HG02798 (cell line): ENCODE measurements around the gene TCF7.

Source experiments
- ATAC-seq: cut with Tn5 transposase; IDR thresholded peaks from one replicate; pipeline ENCODE4 v1.9.1; 2021; ENCODE audit warnings: mild to moderate bottlenecking; ENCODE audit not compliant: unreplicated experiment, poor library complexity

The TCF7 gene

DNA sequence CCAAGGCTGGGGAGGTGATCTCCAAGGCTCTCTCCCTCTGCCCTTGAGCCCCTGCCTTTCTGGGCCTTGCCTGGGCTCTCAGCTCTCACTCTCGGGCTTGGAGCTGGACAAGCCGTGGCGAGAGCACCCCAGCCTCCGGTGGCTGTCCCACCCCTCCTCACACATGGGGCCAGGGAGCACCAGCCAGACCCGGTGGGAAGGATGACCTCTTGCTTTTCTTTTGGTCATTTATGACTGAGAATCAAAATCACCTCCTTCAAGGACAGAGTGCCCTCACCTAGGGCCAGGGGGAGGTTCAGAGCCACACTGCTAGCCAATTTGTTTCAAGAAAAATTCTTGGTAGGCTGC, 14.1 kb downstream of the TCF7 start:
- ATAC-seq, result no peak

DNA sequence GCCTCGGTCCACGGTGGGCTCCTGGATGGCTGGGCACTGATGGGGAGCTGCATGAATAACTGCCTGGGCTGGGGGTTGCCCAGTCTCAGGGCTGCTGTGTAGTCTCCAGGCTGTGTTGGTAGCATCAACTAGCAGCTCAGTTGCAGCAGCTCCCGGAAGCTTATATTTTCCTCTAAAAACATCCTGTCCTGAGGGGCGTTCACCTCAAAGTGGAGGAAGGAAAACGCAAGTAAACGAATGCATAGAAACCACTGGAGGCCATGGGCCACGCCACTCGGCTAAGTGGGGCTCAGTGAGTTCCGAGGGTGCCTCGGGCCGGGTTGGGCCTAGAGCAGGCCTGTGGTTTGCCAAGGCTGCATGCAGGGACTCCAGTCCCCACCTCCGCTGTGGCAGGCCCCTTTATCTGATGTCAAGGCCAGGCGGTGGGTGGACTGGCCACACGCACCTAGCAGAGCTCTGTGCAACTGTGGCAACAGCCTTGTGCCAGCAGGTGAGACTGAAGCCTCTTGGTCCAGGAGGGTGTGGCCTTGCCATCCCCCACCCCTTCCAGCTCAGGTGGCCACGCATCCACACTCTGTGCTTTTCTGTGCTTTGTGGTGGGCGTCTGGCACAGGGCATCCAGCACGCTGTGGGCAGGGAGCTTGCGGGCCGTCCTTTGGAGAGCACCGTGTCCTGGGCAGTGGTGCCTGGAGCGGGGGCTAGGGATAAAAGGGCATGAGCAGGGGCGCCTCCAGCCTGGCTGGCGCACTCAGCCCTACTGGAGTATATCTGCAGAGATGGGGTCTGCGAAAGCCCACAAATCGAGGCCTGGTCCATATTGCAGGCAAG, 15.1 kb downstream of the TCF7 start:
- ATAC-seq, result no peak

DNA sequence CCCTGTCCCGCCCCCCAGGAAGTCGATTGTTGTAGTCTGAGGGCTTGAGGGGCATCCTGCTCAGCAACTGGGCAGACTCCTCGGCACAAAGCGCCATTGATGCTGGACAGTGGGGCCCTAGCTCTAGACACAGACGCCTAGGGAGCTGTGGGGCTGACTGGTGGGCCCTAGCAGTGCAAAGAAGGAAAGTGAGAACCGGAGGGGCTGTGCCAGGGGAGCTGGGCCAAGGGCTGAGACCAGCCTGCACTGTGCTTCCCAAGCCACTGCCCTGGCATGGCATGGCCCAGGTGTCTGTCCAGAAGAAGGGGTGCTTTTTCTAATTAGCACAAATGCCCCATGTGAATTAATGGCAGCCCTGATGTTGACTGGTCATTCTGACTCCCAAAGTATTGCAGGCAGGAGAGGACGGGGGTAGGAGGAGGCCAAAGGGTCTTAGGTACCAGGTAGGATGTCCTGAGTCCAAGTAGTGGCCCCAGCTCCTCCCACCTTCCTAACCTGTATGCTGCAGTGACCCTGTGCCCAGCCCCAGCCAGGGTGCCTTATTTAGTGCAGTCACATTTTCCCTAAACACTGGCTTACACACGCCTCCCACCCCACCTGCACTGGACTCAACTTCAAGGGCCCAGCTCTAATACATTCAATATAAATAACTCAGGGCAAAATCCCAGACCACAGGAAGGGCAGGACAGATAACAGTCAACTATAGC, 15.9 kb downstream of the TCF7 start:
- no peak for ATAC-seq

DNA sequence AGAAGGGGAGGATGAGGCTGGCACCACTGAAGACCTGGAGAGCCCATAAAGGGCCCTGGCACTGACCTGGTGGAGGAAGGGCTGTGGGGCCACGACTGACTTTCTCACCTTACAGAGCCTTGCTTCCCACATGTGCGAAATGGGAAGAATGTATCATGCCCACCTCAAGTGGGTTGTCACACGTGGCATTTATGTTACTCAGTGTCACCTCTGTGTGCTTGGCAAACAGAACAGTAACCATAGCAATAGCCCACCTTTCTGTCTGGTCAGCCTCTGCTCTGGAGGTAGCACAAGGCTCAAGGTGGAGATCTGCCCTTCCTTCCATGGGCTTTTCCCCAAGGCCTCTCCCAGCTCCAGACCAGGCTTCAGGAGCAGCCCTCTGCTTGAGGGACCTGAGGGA, 16.7 kb downstream of the TCF7 start:
- ATAC-seq, result no peak

DNA sequence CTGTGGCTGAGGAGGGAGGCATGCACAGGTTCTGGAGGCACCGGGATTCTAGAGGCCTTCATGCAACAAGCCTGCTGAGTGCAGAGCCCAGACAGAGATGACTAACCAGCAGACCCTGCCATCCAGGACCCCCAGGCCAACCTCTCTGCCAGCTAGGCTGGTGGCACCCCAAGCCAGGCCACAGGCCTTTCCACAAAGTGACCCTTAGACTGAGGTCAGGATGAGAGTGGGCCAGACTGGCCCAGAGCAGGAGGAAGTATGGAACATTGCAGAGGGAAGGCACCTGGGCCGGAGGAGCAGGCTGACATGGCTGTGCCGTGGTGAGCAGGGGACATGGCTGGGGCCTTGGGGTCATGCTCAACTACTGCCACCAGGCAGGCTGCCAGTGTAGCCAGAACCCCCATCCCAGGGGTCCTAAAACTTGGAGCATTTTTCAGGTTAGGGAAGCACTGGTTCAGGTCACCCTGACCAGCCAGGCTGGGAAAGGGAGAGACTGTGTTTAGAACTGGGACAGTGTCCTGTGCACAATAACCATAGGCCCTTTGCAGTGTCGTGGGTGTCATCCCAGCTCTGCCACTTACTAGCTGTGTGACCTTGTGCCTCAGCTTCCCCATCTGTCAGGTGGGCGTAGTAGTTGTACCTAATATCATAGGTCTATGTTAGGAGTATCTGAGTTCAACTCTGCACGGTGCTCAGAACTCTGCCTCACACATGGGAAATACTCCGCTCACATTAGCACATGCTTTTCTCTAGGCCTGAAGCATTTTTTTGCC, 17.3 kb downstream of the TCF7 start:
- no peak for ATAC-seq

DNA sequence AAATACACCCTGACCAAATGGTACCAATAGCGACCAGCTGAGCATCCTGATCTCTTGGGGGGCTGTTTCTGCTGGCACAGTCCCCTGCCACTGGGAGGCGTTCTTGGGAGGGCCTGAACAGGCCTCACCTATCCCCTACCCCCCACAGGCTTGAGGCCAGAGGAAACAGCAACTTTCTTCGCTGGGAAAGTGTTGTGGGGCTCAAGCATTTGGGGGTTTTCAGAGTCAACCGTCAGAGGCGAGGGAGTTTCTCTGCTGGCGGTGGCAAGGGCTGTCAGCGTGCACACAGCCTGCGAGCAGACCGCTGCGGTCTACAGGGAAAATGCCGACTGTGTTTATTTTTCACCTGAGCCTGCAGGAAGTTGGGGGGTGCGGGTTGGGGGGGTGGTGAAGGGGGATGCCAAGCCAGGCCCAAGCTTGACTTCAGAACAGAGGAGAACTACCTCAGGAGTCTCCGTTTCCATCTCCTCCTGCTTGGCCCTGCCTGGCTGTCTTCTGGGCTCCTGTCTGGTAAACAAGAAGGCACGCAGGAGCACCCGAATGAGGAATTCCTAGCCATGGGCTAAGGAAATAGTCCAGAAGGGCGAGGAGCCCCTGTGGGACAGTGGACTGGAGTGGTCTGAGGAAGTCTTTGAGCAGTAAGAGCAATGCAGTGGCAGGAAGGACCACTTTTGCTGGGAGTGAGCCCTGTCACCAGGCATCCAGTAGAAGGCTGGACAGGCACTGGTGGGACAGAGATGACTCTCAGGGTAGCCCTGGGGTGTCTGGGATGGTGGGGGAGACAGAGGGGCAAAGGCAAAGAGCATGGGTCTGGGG, 18.1 kb downstream of the TCF7 start:
- peak; percentile 63 for ATAC-seq

DNA sequence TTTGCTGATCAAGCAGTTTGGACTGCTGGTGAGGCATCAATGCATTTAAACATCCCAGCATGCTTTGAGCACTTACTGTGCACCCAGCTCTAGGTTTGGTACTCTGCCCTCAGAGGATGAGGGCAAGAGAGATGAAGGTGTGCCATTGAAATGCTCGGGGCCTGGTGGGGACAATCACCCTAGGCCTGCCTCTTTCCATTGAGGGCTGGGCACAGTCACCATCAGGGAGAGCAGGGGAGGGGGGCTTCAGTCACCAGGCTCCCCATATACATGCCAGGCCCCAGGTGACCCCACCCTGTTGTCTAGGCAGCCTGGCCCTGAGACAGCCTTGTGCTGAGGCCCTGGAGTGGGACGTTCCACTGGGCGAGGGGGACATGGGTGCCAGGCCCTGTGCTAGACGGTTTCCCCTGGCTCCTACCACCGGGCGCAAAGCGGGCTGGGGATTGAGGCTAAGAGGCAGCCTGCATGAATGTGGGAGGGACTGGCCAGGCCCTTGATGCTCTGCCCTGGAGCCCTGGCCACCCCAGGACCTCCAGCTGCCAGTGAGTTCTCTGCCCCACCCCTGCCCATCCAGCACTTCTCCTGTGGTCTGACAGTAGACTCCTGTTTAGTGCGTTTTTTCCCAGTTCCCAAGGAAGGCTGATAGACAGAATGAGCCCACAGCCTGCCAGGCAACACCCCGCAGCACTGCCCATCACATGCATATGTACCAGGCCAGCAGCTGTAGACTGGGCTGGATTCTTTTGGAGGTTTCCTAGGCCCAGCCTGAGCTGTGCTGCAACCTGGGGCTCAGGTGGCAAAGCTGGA, 18.9 kb downstream of the TCF7 start:
- ATAC-seq, result no peak

DNA sequence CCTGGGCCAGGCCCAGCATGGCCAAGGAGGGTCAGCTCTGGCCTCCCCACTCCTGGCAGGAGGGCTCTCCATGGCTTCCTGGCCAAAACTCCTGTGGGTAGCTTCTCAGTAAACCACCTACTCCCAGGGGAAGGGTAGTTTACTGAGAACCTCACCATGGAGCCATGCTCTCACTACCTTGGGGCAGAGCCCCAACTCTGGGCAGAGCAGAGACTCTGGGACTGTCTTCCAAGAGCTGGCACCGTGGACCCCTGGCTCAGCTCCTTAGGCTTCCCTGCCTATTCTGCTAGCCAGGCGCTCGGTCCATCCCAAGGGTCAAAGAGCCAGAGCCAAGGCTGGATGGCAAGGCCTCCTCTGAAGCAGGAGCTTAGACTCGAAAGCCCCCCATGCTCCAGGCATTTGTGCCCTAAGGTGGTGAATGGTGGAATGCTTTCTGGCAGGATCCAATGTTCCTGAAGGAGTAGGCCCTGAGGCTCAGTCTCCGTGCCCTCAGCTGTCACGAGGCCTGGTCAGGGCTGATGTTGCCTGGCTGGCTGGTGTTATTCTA, 19.6 kb downstream of the TCF7 start:
- no peak for ATAC-seq

DNA sequence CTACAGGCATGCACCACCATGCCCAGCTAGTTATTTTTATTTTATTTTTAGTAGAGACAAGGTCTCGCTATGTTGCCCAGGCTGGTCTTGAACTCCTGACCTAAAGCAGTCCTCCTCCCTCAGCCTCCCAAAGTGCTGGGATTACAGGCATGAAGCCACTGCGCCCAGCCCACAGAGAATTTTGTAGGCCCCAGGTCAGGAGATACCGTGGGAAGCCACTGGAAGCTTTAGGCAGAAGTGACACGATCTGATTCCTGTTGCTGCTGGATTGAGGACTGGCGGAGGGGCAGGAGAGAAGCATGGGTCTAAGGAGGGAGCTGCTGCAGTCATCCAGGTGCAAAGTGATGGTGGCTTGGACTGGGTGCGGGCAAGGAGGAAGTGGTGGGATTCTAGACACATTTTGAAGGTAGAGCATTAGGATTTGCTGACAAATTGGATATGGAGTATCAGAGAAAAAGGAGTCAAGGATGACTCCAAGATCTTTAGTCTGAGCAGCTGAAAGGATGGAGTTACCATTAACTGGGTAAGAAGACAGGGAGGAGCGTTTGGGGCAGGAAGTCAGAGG, 20.7 kb downstream of the TCF7 start:
- no peak for ATAC-seq

DNA sequence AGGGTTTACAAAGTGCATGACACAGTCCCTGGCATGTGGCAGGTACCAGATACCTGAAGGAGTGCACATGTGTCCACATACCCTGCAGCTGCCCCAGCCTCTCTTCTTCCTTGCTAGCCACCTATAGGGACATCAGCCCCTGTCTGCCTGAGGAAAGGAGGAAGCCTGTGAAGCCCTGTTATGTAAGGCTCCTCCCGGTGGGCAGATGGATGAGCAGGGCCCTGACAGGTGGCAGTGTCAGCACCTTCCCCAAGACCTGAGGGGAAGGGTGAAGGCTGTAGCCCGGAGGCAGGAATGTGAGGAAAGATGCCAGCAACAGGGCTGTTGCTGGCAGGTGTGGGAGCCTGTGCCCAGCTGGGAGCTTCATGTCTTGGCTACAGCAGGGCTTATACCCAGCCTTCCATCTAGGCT, 21.7 kb downstream of the TCF7 start:
- ATAC-seq, result no peak

DNA sequence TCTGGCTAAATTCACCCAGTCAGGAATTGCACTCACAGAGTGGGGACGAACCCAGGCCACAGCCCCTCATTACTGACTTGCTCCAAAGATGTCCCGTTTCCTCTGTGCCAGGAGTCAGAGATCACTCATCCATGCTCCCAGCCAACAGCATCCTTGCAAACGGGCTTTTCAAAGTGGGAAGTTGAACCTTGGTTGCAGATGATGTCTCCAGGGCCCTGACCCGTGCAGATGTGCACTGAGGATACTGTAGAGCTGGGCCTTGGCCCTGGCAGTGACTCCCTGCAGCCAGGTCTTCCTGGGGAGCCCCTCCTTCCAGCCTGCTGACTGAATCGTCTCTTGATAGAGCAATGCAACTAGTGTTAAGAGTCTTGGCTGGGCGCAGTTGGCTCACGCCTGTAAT, 22.3 kb downstream of the TCF7 start:
- no peak for ATAC-seq

DNA sequence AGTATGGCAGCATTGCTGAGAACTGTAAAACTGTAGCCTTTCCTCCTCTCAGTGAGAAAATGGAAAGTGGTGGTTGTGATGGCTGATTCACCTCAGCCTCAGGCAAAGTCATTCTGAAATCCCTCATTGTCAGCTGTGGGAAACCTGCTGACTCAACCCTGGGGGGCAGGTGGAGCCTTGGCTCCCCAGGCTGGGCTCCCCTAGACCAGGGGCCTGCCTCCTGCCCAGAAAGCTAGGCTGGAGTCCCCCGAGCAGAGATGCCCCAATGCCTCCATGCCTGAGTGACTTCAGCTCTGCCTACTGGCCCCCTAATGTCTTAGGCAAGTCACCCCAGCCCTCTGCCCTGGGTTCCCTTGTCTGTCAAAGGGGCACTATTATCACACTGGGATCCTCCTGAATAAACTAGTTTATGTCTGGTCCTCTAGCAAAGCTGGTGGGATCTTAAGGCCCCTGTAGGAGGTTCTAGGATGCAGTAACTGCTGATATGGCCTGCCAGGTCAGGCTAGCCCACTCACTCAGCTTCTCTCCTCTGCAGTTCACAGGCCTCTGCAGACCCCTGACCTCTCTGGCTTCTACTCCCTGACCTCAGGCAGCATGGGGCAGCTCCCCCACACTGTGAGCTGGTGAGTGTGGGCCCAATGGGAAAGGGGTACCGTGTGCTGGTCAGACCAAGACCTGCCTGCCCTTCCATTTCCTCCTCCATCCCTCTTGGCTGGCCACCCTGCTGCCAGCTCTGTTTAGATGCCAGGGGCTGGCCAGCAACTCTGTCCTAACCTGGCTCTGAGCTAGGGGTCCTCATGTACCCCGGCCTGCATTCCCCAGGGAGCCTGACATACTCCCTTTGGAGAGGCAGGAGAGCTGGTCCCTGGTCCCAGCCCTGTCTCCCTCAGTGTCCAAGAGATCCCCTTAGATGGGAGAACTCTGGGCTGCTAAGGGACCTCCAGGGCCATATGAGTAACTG, 24.2 kb downstream of the TCF7 start:
- peak; percentile 78 for ATAC-seq

DNA sequence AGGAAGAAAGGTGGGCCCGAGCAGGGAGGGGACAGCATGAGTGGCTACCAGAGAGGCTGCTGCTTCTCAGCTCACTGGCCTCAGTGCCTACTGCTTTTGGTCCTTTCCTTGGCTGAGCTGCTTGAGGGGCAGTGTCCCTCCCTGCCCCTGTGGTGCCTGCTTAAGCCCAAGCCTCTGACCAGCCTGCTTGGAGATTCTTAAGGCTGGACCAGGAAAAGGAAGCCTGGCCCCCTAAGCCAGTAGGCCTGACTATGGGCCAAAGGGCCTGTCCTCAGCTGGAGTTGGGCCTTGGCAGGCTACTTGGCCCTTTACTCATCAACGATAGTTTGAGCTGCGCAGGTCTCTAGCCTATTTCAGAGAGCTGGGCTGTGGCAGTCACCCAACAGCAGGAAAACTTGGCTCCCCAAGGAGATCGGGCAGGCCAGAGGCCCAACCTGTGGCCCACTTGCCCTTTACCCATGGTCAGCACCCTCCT, 24.9 kb downstream of the TCF7 start:
- no peak for ATAC-seq

DNA sequence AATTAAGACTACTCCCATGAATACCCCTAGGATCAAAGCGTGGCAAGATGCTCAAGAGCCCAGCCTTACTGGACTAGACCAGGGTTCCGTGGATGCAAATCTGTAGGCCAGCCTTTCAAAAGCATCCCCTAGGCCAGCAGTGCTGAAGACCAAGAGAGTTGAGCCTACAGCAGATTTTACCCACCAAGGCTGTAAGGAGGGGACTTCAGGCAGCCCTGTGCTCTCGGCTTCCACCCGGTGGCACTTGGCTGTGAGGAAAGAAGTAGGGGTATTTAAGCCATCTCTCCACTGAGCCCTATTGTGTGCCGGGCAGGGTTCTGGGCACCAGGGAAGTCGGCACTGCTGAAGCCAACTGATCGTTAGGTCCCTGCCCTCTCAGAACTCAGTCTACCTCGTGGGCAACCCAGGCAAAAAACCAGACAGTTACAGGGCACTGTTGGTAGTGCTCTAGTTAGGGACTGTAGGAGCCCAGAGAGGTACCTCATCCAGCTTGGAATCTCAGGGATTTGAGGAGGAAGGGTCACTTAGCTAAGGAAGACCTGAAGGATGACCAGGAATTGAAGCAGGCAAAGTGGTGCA, 25.5 kb downstream of the TCF7 start:
- no peak for ATAC-seq

DNA sequence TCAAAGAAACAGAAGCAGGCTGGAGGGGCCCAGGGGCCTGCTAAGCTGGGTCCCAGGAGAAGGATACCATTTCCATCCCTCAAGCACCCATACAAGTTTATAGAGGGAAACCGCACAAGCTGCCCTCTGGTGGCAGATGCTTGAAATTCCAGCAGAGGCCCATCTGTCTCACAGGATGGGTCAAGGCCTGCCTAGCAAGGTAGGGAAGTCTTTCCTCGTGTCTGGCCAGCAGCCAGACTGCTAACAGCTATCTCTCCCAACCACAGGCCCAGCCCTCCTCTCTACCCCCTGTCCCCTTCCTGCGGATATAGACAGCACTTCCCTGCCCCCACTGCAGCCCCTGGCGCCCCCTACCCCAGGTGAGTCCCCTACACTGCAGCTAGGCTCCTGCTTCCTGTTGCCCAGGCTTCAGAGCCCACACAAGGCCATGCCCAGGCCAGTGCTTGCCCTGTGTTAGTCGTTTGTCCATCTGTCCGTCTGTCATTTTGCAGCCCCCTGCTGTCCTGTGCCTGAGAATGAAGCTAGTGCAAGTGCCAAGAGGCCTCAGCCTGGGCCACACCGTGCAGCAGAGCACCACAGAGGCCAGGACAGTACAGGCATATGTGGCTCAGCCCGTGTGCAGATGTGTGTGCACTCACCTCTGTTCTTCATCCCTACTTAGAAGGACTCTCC, 26.2 kb downstream of the TCF7 start:
- ATAC-seq, result peak; percentile 49

DNA sequence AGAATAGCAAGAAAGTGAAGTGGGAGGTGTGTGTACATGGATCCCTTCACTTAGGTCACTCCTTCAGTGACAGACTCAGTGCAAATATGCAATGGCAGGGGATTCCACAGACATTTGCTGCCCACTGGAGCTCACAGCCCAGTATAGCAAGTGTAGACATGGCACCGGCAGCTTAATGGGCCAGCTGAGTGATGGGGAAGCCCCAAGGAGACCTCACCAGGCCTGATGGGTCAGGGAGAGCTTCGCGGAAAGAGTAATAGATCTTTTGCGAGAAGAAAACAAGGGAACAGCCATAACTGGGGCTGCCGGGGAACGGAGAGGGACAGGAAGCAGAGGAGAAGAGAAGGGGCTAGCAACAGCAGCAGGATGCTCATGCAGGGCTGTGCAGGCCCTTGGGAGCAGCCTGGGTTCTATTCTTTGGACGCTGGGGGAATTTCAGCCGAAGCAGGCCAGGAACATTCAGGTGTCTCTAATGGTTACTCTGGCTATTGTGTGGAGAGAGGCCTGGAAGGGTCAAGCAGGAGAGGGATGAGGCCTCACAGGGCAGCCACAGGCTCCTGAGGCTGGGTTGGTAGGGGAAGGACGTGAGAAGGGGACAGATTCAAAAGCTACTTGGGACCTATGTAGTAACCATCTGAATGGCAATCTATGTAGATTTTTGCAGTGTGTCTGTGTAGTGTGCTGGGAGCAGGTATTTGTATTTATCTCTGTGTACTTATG, 27.0 kb downstream of the TCF7 start:
- no peak for ATAC-seq
